Measurements from ENCODE around the gene NAIF1. TPM values are rescaled to one million over a fixed set of nuclear protein-coding genes. Genes with fewer than 3 reads are reported as not detected.
"Not testable (repeated sequence)": the region's sequence is repeated elsewhere in the genome, so short reads cannot be mapped to it uniquely, and the experiment has no call there.

Gene NAIF1
- total RNA-seq, 2 donors from 2014 or later = 15.7 to 16.4 TPM

- no peak for DNase-seq (ENCODE audit: low spot score)
- no peak overlapping the region for H3K4me3 Mint-ChIP-seq
- H3K27ac Mint-ChIP-seq = no peak overlapping the region
- no peaks in the 10 kb centered on the region for H3K9me3 Mint-ChIP-seq
- ATAC-seq = no peak
- no peaks in the 10 kb centered on the region for H3K27me3 Mint-ChIP-seq
- H3K36me3 Mint-ChIP-seq = no peaks in the 10 kb centered on the region
- peaks cover 0 to 2% of the 10 kb centered on the region in 2 donors for H3K4me1 Mint-ChIP-seq (ENCODE audit: low read depth in 2 of 2)
These were observed 15.0 kb downstream of the NAIF1 start for GRCh38 chr9:128051932-128052709.

GRCh38 chr9:128049843-128050242 is 17.3 kb downstream of the NAIF1 start:
- H3K9me3 Mint-ChIP-seq = no peaks in the 10 kb centered on the region
- no peak for DNase-seq (ENCODE audit: low spot score)
- no peaks in the 10 kb centered on the region for H3K27me3 Mint-ChIP-seq
- peaks cover 0 to 2% of the 10 kb centered on the region in 2 donors for H3K4me1 Mint-ChIP-seq (ENCODE audit: low read depth in 2 of 2)
- ATAC-seq = no peak
- H3K36me3 Mint-ChIP-seq = no peaks in the 10 kb centered on the region
- H3K4me3 Mint-ChIP-seq = no peak overlapping the region
- H3K27ac Mint-ChIP-seq = no peak overlapping the region

GRCh38 chr9:128048663-128049062 is 18.5 kb downstream of the NAIF1 start:
- peak overlapping the region in 1 of 2 donors; percentile 27 for H3K27ac Mint-ChIP-seq
- H3K4me1 Mint-ChIP-seq (ENCODE audit: low read depth in 2 of 2) = no peaks in the 10 kb centered on the region
- no peak overlapping the region for H3K4me3 Mint-ChIP-seq
- no peaks in the 10 kb centered on the region for H3K9me3 Mint-ChIP-seq
- ATAC-seq (peak; percentile 74 to 77), DNase-seq (ENCODE audit: low spot score) (no peak)
- H3K36me3 Mint-ChIP-seq = no peaks in the 10 kb centered on the region
- H3K27me3 Mint-ChIP-seq = no peaks in the 10 kb centered on the region

GRCh38 chr9:128047231-128047630 is 19.9 kb downstream of the NAIF1 start:
- peaks cover 0 to under 1% of the 10 kb centered on the region in 2 donors for H3K4me1 Mint-ChIP-seq (ENCODE audit: low read depth in 2 of 2)
- H3K9me3 Mint-ChIP-seq = no peaks in the 10 kb centered on the region
- ATAC-seq = no peak
- no peak for DNase-seq (ENCODE audit: low spot score)
- no peak overlapping the region for H3K27ac Mint-ChIP-seq
- H3K36me3 Mint-ChIP-seq = no peaks in the 10 kb centered on the region
- H3K27me3 Mint-ChIP-seq = peaks cover 0 to under 1% of the 10 kb centered on the region in 2 donors
- H3K4me3 Mint-ChIP-seq = no peak overlapping the region

GRCh38 chr9:128045831-128046230 is 21.3 kb downstream of the NAIF1 start:
- H3K9me3 Mint-ChIP-seq = no peaks in the 10 kb centered on the region
- ATAC-seq (no peak), DNase-seq (ENCODE audit: low spot score) (no peak)
- H3K4me1 Mint-ChIP-seq (ENCODE audit: low read depth in 2 of 2) = peaks cover 0 to 3% of the 10 kb centered on the region in 2 donors
- H3K27me3 Mint-ChIP-seq = peaks cover 0 to 3% of the 10 kb centered on the region in 2 donors
- no peak overlapping the region for H3K27ac Mint-ChIP-seq
- no peaks in the 10 kb centered on the region for H3K36me3 Mint-ChIP-seq
- no peak overlapping the region for H3K4me3 Mint-ChIP-seq

- not testable (repeated sequence) for H3K27me3 Mint-ChIP-seq; H3K4me1 Mint-ChIP-seq (ENCODE audit: low read depth in 2 of 2); H3K27ac Mint-ChIP-seq; ATAC-seq; H3K9me3 Mint-ChIP-seq; H3K4me3 Mint-ChIP-seq; DNase-seq (ENCODE audit: low spot score); H3K36me3 Mint-ChIP-seq
These were observed 21.7 kb downstream of the NAIF1 start for GRCh38 chr9:128045409-128045808.

- no peak for ATAC-seq
- DNase-seq (ENCODE audit: low spot score) = no peak
- peaks cover 0 to 3% of the 10 kb centered on the region in 2 donors for H3K27me3 Mint-ChIP-seq
- no peak overlapping the region for H3K27ac Mint-ChIP-seq
- no peaks in the 10 kb centered on the region for H3K36me3 Mint-ChIP-seq
- H3K9me3 Mint-ChIP-seq = no peaks in the 10 kb centered on the region
- peaks cover 0 to 3% of the 10 kb centered on the region in 2 donors for H3K4me1 Mint-ChIP-seq (ENCODE audit: low read depth in 2 of 2)
- no peak overlapping the region for H3K4me3 Mint-ChIP-seq
These were observed 23.7 kb downstream of the NAIF1 start for GRCh38 chr9:128043467-128043868.

- Mint-ChIP-seq H3K9me3 (no peaks in the 10 kb centered on the region), H3K4me1 (ENCODE audit: low read depth in 2 of 2) (peaks cover 0 to 3% of the 10 kb centered on the region in 2 donors), H3K4me3 (no peak overlapping the region), H3K36me3 (no peaks in the 10 kb centered on the region), H3K27ac (peak overlapping the region in 1 of 2 donors; percentile 65), H3K27me3 (peaks cover 0 to 3% of the 10 kb centered on the region in 2 donors)
- ATAC-seq = no peak
- DNase-seq (ENCODE audit: low spot score) = no peak
These were observed 25.1 kb downstream of the NAIF1 start for GRCh38 chr9:128042043-128042442.

GRCh38 chr9:128040783-128041182 is 26.3 kb downstream of the NAIF1 start:
- DNase-seq (ENCODE audit: low spot score); H3K27ac Mint-ChIP-seq; H3K4me1 Mint-ChIP-seq (ENCODE audit: low read depth in 2 of 2); ATAC-seq; H3K4me3 Mint-ChIP-seq; H3K9me3 Mint-ChIP-seq; H3K27me3 Mint-ChIP-seq; H3K36me3 Mint-ChIP-seq: not testable (repeated sequence)

- not testable (repeated sequence) for ATAC-seq; H3K9me3 Mint-ChIP-seq; H3K4me1 Mint-ChIP-seq (ENCODE audit: low read depth in 2 of 2); H3K27me3 Mint-ChIP-seq; H3K27ac Mint-ChIP-seq; H3K4me3 Mint-ChIP-seq; DNase-seq (ENCODE audit: low spot score); H3K36me3 Mint-ChIP-seq
These were observed 30.6 kb downstream of the NAIF1 start for GRCh38 chr9:128036522-128036921.

GRCh38 chr9:128034821-128035652 is 32.1 kb downstream of the NAIF1 start:
- no peaks in the 10 kb centered on the region for H3K36me3 Mint-ChIP-seq
- H3K9me3 Mint-ChIP-seq = no peaks in the 10 kb centered on the region
- peak; percentile 79 to 88 for ATAC-seq
- no peak overlapping the region for H3K27ac Mint-ChIP-seq
- H3K4me3 Mint-ChIP-seq = no peak overlapping the region
- H3K27me3 Mint-ChIP-seq = no peaks in the 10 kb centered on the region
- peak; percentile 64 for DNase-seq (ENCODE audit: low spot score)
- H3K4me1 Mint-ChIP-seq (ENCODE audit: low read depth in 2 of 2) = peaks cover 10 to 11% of the 10 kb centered on the region in 2 donors

- ATAC-seq = no peak
- no peak for DNase-seq (ENCODE audit: low spot score)
- Mint-ChIP-seq H3K4me1 (ENCODE audit: low read depth in 2 of 2) (peaks cover 14 to 17% of the 10 kb centered on the region in 2 donors), H3K36me3 (no peaks in the 10 kb centered on the region), H3K27me3 (no peaks in the 10 kb centered on the region), H3K4me3 (no peak overlapping the region), H3K9me3 (no peaks in the 10 kb centered on the region), H3K27ac (peak overlapping the region in 1 of 2 donors; percentile 70)
These were observed 33.5 kb downstream of the NAIF1 start for GRCh38 chr9:128033609-128034008.

GRCh38 chr9:128027705-128028104 is 39.4 kb downstream of the NAIF1 start:
- Mint-ChIP-seq H3K4me1 (ENCODE audit: low read depth in 2 of 2) (peaks cover 37 to 42% of the 10 kb centered on the region in 2 donors), H3K36me3 (no peaks in the 10 kb centered on the region)
- ATAC-seq = no peak

More at GRCh38 chr9:128027705-128028104, 39.4 kb downstream of the NAIF1 start:
- Mint-ChIP-seq H3K4me3 (peak overlapping the region; percentile 74), H3K27me3 (no peaks in the 10 kb centered on the region), H3K9me3 (no peaks in the 10 kb centered on the region), H3K27ac (peak overlapping the region; percentile 88 to 93)
- no peak for DNase-seq (ENCODE audit: low spot score)
